DND-41 (cell line): ENCODE measurements around the gene C6.

Experiments used
- ATAC-seq: fragments of 200-7000 bp; cut with Tn5 transposase; 3 replicates; pipeline ENCODE4 v1.9.1; 2021; ENCODE audit warnings: low read depth; ENCODE audit not compliant: insufficient read depth
- DNase-seq: peaks from one replicate; pipeline ENCODE4 v3.0.0-alpha.2; 2020
- H2AFZ ChIP-seq: 2 replicates; pipeline ENCODE4 v1.6.0; 2012; ENCODE audit warnings: low read depth, low read length
- H3K27ac ChIP-seq: 2 replicates; pipeline ENCODE4 v1.5.1; 2012; ENCODE audit warnings: low read length, inconsistent platforms
- H3K27me3 ChIP-seq: fragments of 200-600 bp; sonication (generic); 2 replicates; pipeline ENCODE4 v1.6.0; 2012; ENCODE audit warnings: low read length, mild to moderate bottlenecking, inconsistent platforms; ENCODE audit not compliant: insufficient read depth, poor library complexity
- H3K36me3 ChIP-seq: 2 replicates; pipeline ENCODE4 v1.5.1; 2012; ENCODE audit warnings: low read length, inconsistent platforms; ENCODE audit not compliant: insufficient read depth
- H3K4me1 ChIP-seq: 2 replicates; pipeline ENCODE4 v1.5.1; 2012; ENCODE audit warnings: mild to moderate bottlenecking, low read length; ENCODE audit not compliant: insufficient read depth
- H3K4me2 ChIP-seq: 2 replicates; pipeline ENCODE4 v1.6.0; 2012; ENCODE audit warnings: mild to moderate bottlenecking, moderate library complexity, low read length, inconsistent platforms; ENCODE audit not compliant: insufficient read depth
- H3K4me3 ChIP-seq, 2 experiments: fragments of 200-600 bp in 1 of 2; shearing (Covaris generic) in 1 of 2; 2 replicates each; pipeline ENCODE4 v1.5.1; 2012 to 2016; ENCODE audit warnings: inconsistent platforms in 2 of 2, low read length in 2 of 2, mild to moderate bottlenecking in 2 of 2, low read depth in 1 of 2, moderate library complexity in 1 of 2
- H3K79me2 ChIP-seq: 2 replicates; pipeline ENCODE4 v1.6.0; 2012; ENCODE audit warnings: low read length, inconsistent platforms; ENCODE audit not compliant: insufficient read depth
- H3K9ac ChIP-seq: 2 replicates; pipeline ENCODE4 v1.6.0; 2012; ENCODE audit warnings: low read depth, mild to moderate bottlenecking, inconsistent platforms, low read length, moderate library complexity
- H3K9me3 ChIP-seq: 2 replicates; pipeline ENCODE4 v1.5.1; 2012; ENCODE audit warnings: low read length, moderate library complexity, mild to moderate bottlenecking, inconsistent platforms; ENCODE audit not compliant: insufficient read depth, severe bottlenecking
- H4K20me1 ChIP-seq: 2 replicates; pipeline ENCODE4 v1.6.0; 2012; ENCODE audit warnings: low read length; ENCODE audit not compliant: insufficient read depth
- EZH2 ChIP-seq: IDR thresholded peaks from 3 replicates; pipeline ENCODE4 v1.6.1; 2012; ENCODE audit warnings: borderline replicate concordance, low read depth, mild to moderate bottlenecking, moderate library complexity, low read length, inconsistent platforms; ENCODE audit not compliant: severe bottlenecking
- TF ChIP-seq, protein P1 (sequence below): IDR thresholded peaks from 2 replicates; pipeline ENCODE4 v1.5.1; 2012; ENCODE audit warnings: borderline replicate concordance, low read length, moderate library complexity, mild to moderate bottlenecking; ENCODE audit not compliant: poor library complexity, severe bottlenecking; ENCODE audit errors: extremely low read depth

C6 gene

DNA sequence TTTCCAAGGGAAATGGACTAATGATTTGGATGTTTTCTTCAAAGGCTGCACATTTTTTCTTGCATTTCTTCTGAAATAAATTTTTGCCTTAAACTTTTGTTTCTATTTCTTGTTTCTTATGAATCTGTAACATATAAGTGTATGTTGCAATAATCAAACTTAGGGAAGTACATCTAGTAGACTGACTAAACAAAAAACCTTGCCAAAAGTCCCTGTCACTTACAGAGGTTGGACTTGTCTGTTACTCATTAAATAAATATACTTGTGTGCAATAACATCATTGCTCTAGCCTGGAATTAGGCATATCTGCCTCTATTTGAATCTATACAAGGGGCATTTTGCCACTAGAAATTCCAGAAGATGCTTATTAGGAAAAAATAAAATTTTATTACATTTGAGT lies 56.6 kb downstream of the C6 start:
- ATAC-seq (no peak), DNase-seq (no peak)
- TF ChIP-seq EZH2, result no peak
- TF ChIP-seq, protein P1, sequence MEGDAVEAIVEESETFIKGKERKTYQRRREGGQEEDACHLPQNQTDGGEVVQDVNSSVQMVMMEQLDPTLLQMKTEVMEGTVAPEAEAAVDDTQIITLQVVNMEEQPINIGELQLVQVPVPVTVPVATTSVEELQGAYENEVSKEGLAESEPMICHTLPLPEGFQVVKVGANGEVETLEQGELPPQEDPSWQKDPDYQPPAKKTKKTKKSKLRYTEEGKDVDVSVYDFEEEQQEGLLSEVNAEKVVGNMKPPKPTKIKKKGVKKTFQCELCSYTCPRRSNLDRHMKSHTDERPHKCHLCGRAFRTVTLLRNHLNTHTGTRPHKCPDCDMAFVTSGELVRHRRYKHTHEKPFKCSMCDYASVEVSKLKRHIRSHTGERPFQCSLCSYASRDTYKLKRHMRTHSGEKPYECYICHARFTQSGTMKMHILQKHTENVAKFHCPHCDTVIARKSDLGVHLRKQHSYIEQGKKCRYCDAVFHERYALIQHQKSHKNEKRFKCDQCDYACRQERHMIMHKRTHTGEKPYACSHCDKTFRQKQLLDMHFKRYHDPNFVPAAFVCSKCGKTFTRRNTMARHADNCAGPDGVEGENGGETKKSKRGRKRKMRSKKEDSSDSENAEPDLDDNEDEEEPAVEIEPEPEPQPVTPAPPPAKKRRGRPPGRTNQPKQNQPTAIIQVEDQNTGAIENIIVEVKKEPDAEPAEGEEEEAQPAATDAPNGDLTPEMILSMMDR, result no peak
- Histone ChIP-seq H3K4me2 (no peak overlapping the region), H3K27me3 (no peaks in the 10 kb centered on the region), H3K4me3 (no peak overlapping the region), H3K36me3 (no peaks in the 10 kb centered on the region), H4K20me1 (no peaks in the 10 kb centered on the region), H3K79me2 (no peaks in the 10 kb centered on the region), H2AFZ (no peak overlapping the region), H3K4me1 (no peaks in the 10 kb centered on the region), H3K9ac (no peak overlapping the region), H3K9me3 (no peaks in the 10 kb centered on the region), H3K27ac (no peak overlapping the region)

DNA sequence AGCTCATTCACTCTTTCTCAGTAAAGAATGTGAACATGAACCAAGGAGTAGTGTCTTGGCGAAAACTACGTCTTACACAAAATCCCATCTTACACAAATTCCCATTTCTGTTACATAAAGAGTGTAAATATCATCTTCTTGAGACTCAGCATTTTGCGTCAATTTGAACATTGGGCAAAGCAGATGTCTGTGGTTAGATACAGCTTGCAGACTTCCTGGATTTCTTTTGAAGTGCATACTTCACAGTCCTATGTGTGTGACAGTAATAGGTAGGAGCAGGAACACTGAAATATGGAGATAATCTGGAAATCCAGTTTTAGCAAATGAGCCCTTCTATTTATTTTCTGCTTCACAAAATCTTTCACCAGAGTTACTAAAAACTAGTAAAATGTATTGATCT lies 58.8 kb downstream of the C6 start:
- Histone ChIP-seq H3K9me3 (no peaks in the 10 kb centered on the region), H2AFZ (no peak overlapping the region), H3K79me2 (no peaks in the 10 kb centered on the region), H3K9ac (no peak overlapping the region), H3K4me3 (no peak overlapping the region), H3K4me1 (no peaks in the 10 kb centered on the region), H3K36me3 (no peaks in the 10 kb centered on the region), H3K27ac (no peak overlapping the region), H3K27me3 (no peaks in the 10 kb centered on the region), H3K4me2 (no peak overlapping the region), H4K20me1 (no peaks in the 10 kb centered on the region)
- TF ChIP-seq, protein P1, result no peak
- no peak for TF ChIP-seq EZH2
- DNase-seq (no peak), ATAC-seq (peak; percentile 63)

DNA sequence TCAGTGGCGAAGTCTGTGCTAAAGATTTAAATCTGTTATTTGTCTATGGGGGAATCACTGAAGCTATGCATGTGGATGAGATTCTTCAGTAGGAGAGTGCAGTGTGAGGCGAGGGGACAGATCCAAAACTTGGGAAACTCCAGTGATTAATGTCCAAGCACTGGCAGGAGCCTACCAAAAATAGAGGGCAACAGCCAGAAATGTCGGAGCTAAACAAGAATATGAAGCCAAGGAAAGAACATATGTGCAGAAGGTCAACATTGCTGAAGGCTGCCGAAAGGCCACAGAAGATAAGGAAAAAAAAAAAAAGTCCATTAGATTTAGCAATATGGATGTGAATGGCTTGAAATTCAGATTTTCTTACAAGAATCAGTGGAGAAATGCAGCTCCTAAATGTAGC lies 61.8 kb downstream of the C6 start:
- Histone ChIP-seq H3K4me3 (no peak overlapping the region), H3K4me2 (no peak overlapping the region), H3K36me3 (no peaks in the 10 kb centered on the region), H3K9me3 (no peaks in the 10 kb centered on the region), H3K79me2 (no peaks in the 10 kb centered on the region), H3K9ac (no peak overlapping the region), H4K20me1 (no peaks in the 10 kb centered on the region), H2AFZ (no peak overlapping the region), H3K4me1 (no peaks in the 10 kb centered on the region), H3K27me3 (no peaks in the 10 kb centered on the region), H3K27ac (no peak overlapping the region)
- DNase-seq (no peak), ATAC-seq (no peak)
- TF ChIP-seq, protein P1, result no peak
- TF ChIP-seq EZH2, result no peak

DNA sequence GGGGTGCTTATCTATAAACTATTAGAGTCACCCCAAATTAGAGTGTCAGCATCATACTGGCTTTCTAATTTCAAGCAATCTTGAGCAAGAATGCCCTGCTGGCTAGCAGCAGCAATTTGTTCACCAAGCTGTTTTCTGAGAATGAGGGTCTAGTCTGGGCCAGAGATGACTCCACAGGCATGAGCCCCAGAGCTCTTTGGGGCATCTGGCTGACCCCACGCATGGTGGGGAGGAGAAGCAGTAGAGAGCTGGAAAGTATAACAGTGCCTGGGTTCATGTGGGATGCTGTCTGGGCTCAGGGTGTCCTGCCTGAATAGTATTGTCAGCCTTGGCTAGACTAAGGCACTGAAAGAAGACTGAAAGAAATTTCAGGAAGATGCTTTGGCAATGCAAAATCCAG lies 64.9 kb downstream of the C6 start:
- Histone ChIP-seq H3K9ac (no peak overlapping the region), H2AFZ (no peak overlapping the region), H3K27ac (no peak overlapping the region), H3K36me3 (no peaks in the 10 kb centered on the region), H3K9me3 (no peaks in the 10 kb centered on the region), H3K79me2 (no peaks in the 10 kb centered on the region), H3K4me3 (no peak overlapping the region), H4K20me1 (no peaks in the 10 kb centered on the region), H3K27me3 (no peaks in the 10 kb centered on the region), H3K4me1 (no peaks in the 10 kb centered on the region), H3K4me2 (no peak overlapping the region)
- DNase-seq (no peak), ATAC-seq (no peak)
- no peak for TF ChIP-seq EZH2
- TF ChIP-seq, protein P1, result no peak
